ENCODE measurements around the gene TRAF3IP3. TPM values are rescaled to one million over a fixed set of nuclear protein-coding genes. Genes with fewer than 3 reads are reported as not detected.

The TRAF3IP3 gene
- total and polyA plus RNA-seq, 2 of the 13 experiments (the other 11 are each of a cell fraction or from before 2014, with no cell fraction given), result not detected

GRCh38 chr1:209747580-209748262, 8.1 kb upstream of the TRAF3IP3 start (continued):
- peak; percentile 79 for TF ChIP-seq ZNF687 (CRISPR knock-in tag; IDR thresholded peaks at IDR 0.05)
- peak; percentile 80 for TF ChIP-seq SPEN (CRISPR knock-in tag; IDR thresholded peaks at IDR 0.05; ENCODE audit: low read depth)
- peak; percentile 91 for TF ChIP-seq XRCC5 (optimal IDR thresholded peaks at IDR 0.05; ENCODE audit: low read length)
- 0 out of 2 replicates have a peak, but pooled peaks have one; percentile 60 for TF ChIP-seq ZNF713 (CRISPR knock-in tag; IDR thresholded peaks at IDR 0.05)
- peak in 1 of 2 experiments; percentile 60; a peak in 2 of 4 replicates for TF ChIP-seq NR2F1 (CRISPR knock-in tag; IDR thresholded peaks at IDR 0.05)
- TF ChIP-seq DPF2 (CRISPR knock-in tag; IDR thresholded peaks at IDR 0.05; ENCODE audit: borderline replicate concordance, low read depth), result peak; percentile 54; the same call in 1 of the 2 replicates
- 0 out of 2 replicates have a peak, but pooled peaks have one; percentile 59 for TF ChIP-seq MTF2 (CRISPR knock-in tag; IDR thresholded peaks at IDR 0.05; ENCODE audit: borderline replicate concordance)
- TF ChIP-seq ZHX1 (CRISPR knock-in tag; IDR thresholded peaks at IDR 0.05; ENCODE audit: low read depth), result no peak
- peak; percentile 68; the same call in 1 of the 2 replicates for TF ChIP-seq ZNF276 (CRISPR knock-in tag; IDR thresholded peaks at IDR 0.05; ENCODE audit: low read depth)
- TF ChIP-seq ATF7 (IDR thresholded peaks at IDR 0.05), result no peak
- peak; percentile 57; the same call in 1 of the 2 replicates for TF ChIP-seq ATF7 (CRISPR knock-in tag; IDR thresholded peaks at IDR 0.05)
- TF ChIP-seq ZZZ3 (CRISPR knock-in tag; IDR thresholded peaks at IDR 0.05; ENCODE audit: borderline replicate concordance), result peak; percentile 31; the same call in 1 of the 2 replicates
- no peak for TF ChIP-seq ATF1 (CRISPR knock-in tag; IDR thresholded peaks at IDR 0.05)
- TF ChIP-seq ZNF790 (CRISPR knock-in tag; IDR thresholded peaks at IDR 0.05; ENCODE audit: borderline replicate concordance), result no peak
- 0 out of 2 replicates have a peak, but pooled peaks have one; percentile 46 for TF ChIP-seq IKZF5 (CRISPR knock-in tag; IDR thresholded peaks at IDR 0.05)
- TF ChIP-seq PTBP1 (IDR thresholded peaks at IDR 0.05; ENCODE audit: low read depth, low read length, poor library complexity, severe bottlenecking), result peak; percentile 73
- TF ChIP-seq HOXA5 (CRISPR knock-in tag; IDR thresholded peaks at IDR 0.05), result no peak
- peak; percentile 25; the same call in 1 of the 2 replicates for TF ChIP-seq ZNF879 (CRISPR knock-in tag; IDR thresholded peaks at IDR 0.05)

Data from HepG2 (cell line).